Activated naive CD4-positive, alpha-beta T cell treated with anti-CD3 and anti-CD28 coated beads, Interleukin-2, amount 10 ng/mL, durations not matched to agents 7 days and 5 days (primary cell): Measurements from ENCODE around the gene PKIG.

Source experiments
- CTCF ChIA-PET: fragments of 350-600 bp; sonication (Branson Sonifier 250); formaldehyde crosslinking; loops from one replicate; lab custom pipeline; 2021; ENCODE audit warnings: antibody characterized with exemption; lab: Charles Lee
- DNase-seq: peaks from one replicate; pipeline ENCODE4 v3.0.0-alpha.2; 2020
- H3K27ac Mint-ChIP-seq: one replicate; pipeline ENCODE4 v1.8.0; 2021; ENCODE audit warnings: mild to moderate bottlenecking, moderate library complexity, mixed read lengths
- H3K27me3 Mint-ChIP-seq: one replicate; pipeline ENCODE4 v1.8.0; 2021; ENCODE audit warnings: mild to moderate bottlenecking, mixed read lengths
- H3K36me3 Mint-ChIP-seq: one replicate; pipeline ENCODE4 v1.8.0; 2021; ENCODE audit warnings: mixed read lengths
- H3K4me1 Mint-ChIP-seq: one replicate; pipeline ENCODE4 v1.8.0; 2021; ENCODE audit warnings: mixed read lengths
- H3K4me3 Mint-ChIP-seq: one replicate; pipeline ENCODE4 v1.8.0; 2021; ENCODE audit warnings: mild to moderate bottlenecking, moderate library complexity, mixed read lengths
- H3K9me3 Mint-ChIP-seq: one replicate; pipeline ENCODE4 v1.8.0; 2021; ENCODE audit warnings: mixed read lengths

PKIG gene

DNA sequence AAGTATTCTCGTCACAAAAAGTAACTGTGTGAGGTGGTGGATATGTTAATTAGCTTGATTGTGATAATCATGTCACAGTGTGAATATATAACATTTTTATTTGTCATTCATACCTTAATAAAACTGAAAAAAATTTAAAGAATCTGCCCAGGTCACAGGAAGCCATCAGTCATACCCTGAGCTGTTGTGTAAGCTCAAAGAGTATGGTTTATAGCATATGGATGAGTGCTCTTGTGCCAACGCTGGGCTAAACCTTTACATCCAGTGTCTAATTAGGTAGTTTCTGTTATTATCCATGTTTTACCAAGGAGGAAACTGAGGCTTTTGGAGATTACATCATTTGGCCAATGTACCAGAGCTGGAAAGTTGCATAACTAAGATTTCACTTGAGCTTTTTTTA is 11.4 kb downstream of the PKIG start:
- H3K27ac Mint-ChIP-seq, result no peak overlapping the region
- CTCF ChIA-PET, result interaction anchor here (0.5 to 2.2 kb wide), 3 partner anchors 16 to 118 kb away, joined by 4 to 7 read pairs (median 4); partner anchors contain the start of gene TTPAL
- peaks cover 10% of the 10 kb centered on the region for H3K4me1 Mint-ChIP-seq
- H3K27me3 Mint-ChIP-seq, result peaks cover 8% of the 10 kb centered on the region
- H3K4me3 Mint-ChIP-seq, result no peak overlapping the region
- H3K36me3 Mint-ChIP-seq, result no peaks in the 10 kb centered on the region
- DNase-seq, result no peak
- no peaks in the 10 kb centered on the region for H3K9me3 Mint-ChIP-seq

DNA sequence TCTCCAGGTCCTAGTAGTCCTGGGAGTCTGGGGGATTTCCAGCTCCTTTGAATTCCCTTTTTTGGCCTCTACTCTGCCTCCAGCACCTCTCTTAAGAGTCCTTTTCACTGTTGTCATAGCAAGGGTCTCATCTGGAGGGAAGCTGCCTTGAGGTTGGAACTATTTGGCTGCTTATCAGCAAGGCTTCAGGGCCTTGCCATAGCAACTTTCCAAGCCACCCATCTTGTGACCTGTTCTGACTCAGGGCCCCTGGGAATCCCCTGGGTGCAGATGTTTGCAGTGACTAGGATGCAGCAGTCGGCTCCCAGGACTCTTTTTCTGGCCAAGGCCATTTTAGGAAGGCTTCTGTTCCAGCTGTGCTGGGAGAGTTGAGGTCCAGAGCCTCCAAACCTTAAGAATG is 12.4 kb downstream of the PKIG start:
- no peaks in the 10 kb centered on the region for H3K9me3 Mint-ChIP-seq
- H3K4me3 Mint-ChIP-seq, result no peak overlapping the region
- H3K27me3 Mint-ChIP-seq, result peaks cover 8% of the 10 kb centered on the region
- CTCF ChIA-PET, result interaction anchor here (2.2 kb wide), 1 partner anchor 15 kb away, joined by 7 read pairs; no protein-coding TSS in a partner anchor
- H3K4me1 Mint-ChIP-seq, result peaks cover 16% of the 10 kb centered on the region
- DNase-seq, result no peak
- H3K27ac Mint-ChIP-seq, result no peak overlapping the region
- H3K36me3 Mint-ChIP-seq, result no peaks in the 10 kb centered on the region

DNA sequence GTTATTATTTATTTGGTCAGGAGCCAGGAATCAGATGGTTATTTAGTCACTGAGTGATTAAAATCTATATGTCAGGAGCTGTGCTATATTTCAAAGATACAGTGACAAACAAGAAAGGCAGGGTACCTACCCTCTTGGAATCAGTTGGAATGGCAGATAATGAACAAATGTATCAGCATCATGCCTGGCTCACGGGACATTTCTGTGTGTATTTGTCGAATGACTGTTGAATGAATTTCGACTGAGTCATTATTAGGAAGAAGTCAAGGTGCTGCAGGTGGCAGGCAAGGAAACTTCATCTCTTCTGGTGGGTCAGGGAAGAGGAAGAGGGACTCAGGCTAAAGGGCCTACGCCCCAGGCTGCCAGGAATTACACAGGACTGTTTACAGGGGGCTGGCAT is 13.6 kb downstream of the PKIG start:
- no peak for DNase-seq
- no peak overlapping the region for H3K27ac Mint-ChIP-seq
- no peak overlapping the region for H3K4me3 Mint-ChIP-seq
- H3K9me3 Mint-ChIP-seq, result no peaks in the 10 kb centered on the region
- no peaks in the 10 kb centered on the region for H3K36me3 Mint-ChIP-seq
- H3K27me3 Mint-ChIP-seq, result peaks cover 7% of the 10 kb centered on the region
- peaks cover 22% of the 10 kb centered on the region for H3K4me1 Mint-ChIP-seq
- CTCF ChIA-PET, result no interaction called here

DNA sequence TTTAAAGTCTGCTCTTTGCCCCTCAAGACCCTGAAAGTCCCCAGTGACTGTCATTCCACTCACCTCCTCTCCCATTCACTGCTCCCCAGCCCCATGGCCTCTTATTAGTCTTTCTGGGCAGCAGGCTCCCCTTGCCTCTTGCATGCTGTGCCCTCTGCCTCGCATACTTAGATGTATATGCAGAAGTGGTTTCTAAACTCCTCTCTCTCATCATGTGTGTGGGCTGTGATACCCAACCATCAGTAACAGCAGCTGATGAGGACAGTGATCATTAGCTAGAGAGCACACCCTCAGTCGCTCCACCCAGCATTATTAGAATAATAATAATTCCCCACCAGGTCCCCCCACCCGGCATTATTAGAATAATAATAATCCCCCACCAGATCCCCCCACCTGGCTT is 14.5 kb downstream of the PKIG start:
- H3K27me3 Mint-ChIP-seq, result peaks cover 4% of the 10 kb centered on the region
- no peak for DNase-seq
- peaks cover 26% of the 10 kb centered on the region for H3K4me1 Mint-ChIP-seq
- CTCF ChIA-PET, result interaction anchor here (0.6 to 0.8 kb wide), 2 partner anchors 11 to 12 kb away, joined by 3 to 4 read pairs; no protein-coding TSS in a partner anchor
- no peak overlapping the region for H3K4me3 Mint-ChIP-seq
- no peak overlapping the region for H3K27ac Mint-ChIP-seq
- no peaks in the 10 kb centered on the region for H3K9me3 Mint-ChIP-seq
- no peaks in the 10 kb centered on the region for H3K36me3 Mint-ChIP-seq

DNA sequence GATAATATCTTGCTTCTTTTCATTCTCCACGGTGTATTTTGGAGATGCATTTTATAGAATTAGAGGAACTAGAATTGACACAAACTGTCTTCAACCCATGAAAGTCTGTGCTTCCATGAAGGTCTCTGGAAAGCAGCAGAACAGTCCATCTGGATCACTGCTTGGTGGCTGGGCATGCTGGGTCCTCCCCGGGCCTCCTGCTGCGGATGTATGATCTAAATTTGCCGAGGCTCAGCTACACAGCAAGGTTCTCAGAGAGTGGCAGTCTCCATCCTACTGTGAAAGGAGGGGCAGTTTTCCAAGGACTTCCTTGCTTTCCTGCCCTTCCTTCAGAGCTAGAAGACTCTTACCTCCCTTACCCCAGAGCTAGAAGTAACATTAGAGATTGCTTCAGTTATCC is 15.1 kb downstream of the PKIG start:
- CTCF ChIA-PET, result interaction anchor here (0.6 to 2.7 kb wide), 5 partner anchors 11 to 76 kb away, joined by 3 to 25 read pairs (median 3); partner anchors contain the start of gene SERINC3
- H3K27ac Mint-ChIP-seq, result no peak overlapping the region

DNA sequence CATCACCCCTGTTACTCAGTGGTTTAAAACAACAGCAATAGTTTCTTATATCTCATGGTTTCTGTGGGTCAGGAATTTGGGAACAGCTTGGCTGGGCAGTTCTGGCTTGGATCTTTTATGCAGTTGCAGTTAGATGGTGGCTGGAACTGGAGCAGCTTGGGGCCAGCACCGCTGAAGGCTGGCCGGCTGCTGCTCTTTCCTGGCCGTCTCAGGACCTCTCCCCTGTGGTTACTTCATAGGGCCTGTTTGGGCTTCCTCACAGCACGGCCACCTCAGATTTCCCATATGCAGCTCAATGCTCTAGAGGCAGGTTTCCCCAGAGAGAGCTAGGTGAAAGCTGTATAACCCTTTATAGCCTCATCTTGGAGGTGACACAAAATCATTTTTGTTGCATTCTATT is 15.6 kb downstream of the PKIG start:
- H3K9me3 Mint-ChIP-seq, result no peaks in the 10 kb centered on the region
- H3K27me3 Mint-ChIP-seq, result no peaks in the 10 kb centered on the region
- DNase-seq, result no peak
- CTCF ChIA-PET, result interaction anchor here (0.8 to 2.7 kb wide), 8 partner anchors 11 to 381 kb away, joined by 3 to 25 read pairs (median 4); partner anchors contain the start of gene SERINC3
- peaks cover 26% of the 10 kb centered on the region for H3K4me1 Mint-ChIP-seq
- H3K27ac Mint-ChIP-seq, result peak overlapping the region; percentile 74
- H3K36me3 Mint-ChIP-seq, result no peaks in the 10 kb centered on the region
- no peak overlapping the region for H3K4me3 Mint-ChIP-seq

More for the DNA sequence above, 15.1 kb downstream of the PKIG start:
- H3K4me3 Mint-ChIP-seq, result no peak overlapping the region
- H3K36me3 Mint-ChIP-seq, result no peaks in the 10 kb centered on the region
- H3K9me3 Mint-ChIP-seq, result no peaks in the 10 kb centered on the region
- peaks cover 26% of the 10 kb centered on the region for H3K4me1 Mint-ChIP-seq
- DNase-seq, result no peak
- no peaks in the 10 kb centered on the region for H3K27me3 Mint-ChIP-seq

DNA sequence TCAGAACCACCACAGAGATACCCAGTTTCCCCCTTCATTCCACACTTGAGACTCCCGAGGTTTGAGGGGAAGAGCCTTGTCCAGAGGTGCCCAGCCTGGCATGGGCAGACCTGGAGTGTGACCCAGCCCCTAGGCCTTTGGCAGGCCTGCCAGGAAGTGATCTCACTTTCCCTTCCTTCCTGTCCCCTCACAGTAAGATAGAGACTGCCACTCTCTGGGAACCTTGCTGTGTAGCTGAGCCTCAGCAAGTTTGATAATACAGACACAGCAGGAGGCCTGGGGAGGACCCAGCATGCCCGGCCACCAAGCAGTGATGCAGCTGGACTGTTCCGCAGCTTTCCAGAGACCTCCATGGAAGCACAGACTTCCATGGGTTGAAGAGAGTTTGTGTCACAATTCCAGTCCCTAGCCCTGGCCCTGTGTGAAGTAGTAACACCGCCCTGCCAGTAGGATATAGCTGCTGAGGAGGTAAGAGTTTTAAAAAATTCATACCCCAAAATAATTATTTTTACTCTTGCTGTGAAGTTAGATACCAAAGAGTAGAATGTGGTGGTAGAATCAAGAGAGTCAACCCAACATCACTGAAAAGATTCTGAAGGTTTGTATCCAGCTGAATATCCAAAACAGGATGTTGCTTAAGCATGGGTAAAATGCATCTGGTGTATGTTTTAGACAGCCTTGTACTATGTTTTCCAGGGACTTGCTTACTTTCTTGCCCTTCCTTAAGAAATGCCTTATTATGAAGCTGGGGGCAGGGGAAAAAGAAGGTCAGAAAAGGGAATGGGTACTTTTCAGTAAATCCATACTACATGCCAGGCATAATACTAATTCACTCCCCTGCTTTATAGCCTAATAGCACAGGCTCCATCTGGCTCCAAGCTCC is 16.3 kb downstream of the PKIG start:
- CTCF ChIA-PET, result interaction anchor here (0.6 to 2.7 kb wide), 11 partner anchors 11 to 382 kb away, joined by 3 to 25 read pairs (median 3); partner anchors contain the start of genes SERINC3 and TTPAL
- H3K27me3 Mint-ChIP-seq, result no peaks in the 10 kb centered on the region
- no peaks in the 10 kb centered on the region for H3K9me3 Mint-ChIP-seq
- H3K4me1 Mint-ChIP-seq, result peaks cover 26% of the 10 kb centered on the region
- peak overlapping the region; percentile 67 for H3K4me3 Mint-ChIP-seq
- peak; percentile 36 for DNase-seq
- H3K36me3 Mint-ChIP-seq, result no peaks in the 10 kb centered on the region
- H3K27ac Mint-ChIP-seq, result peak overlapping the region; percentile 74

DNA sequence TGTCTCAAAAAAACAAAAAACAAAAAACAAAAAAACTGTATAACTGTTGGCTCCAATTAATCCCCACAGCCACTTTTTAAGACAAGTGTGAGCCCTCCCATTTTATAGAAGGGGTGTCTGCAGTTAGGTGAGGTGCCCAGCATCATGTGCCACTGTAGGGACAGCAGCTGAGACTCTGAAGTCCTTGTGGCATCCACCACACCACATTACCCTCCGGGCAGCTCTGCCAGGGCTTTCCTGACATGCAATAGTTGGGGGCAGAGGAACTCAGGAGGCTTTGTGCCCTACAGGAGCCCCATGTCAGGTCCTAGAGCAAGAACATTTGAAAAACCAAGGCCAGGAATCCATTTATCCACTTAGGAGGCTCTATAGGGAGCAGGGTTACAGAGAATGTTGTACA is 17.3 kb downstream of the PKIG start:
- peaks cover 26% of the 10 kb centered on the region for H3K4me1 Mint-ChIP-seq
- no peak overlapping the region for H3K4me3 Mint-ChIP-seq
- no peaks in the 10 kb centered on the region for H3K27me3 Mint-ChIP-seq

DNA sequence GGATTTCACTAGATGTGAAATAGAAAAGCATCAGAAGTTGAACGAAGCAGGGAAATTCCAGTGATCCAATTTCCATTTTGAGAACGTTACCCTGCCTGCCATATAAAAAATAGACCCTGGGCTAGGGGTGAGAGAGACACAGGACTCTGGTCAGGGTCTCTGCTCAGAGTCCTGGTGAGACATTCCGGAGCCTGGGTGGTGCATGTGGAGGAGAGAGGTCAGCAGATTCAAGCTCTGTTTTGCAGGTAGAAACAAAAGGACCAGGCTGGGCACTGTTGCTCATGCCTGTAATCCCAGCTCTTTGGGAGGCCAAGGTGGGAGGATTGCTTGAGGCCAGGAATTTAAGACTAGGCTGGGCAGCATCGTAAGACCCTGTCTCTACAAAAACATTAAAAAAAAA is 17.9 kb downstream of the PKIG start:
- Mint-ChIP-seq H3K4me1 (peaks cover 26% of the 10 kb centered on the region), H3K27me3 (no peaks in the 10 kb centered on the region), H3K4me3 (no peak overlapping the region), H3K27ac (no peak overlapping the region), H3K9me3 (no peaks in the 10 kb centered on the region), H3K36me3 (no peaks in the 10 kb centered on the region)
- CTCF ChIA-PET, result interaction anchor here (0.6 to 1.0 kb wide), 3 partner anchors 9 to 233 kb away, joined by 3 to 6 read pairs (median 4); no protein-coding TSS in a partner anchor
- no peak for DNase-seq

More for the DNA sequence above, 17.3 kb downstream of the PKIG start:
- DNase-seq, result no peak
- Mint-ChIP-seq H3K9me3 (no peaks in the 10 kb centered on the region), H3K36me3 (no peaks in the 10 kb centered on the region), H3K27ac (no peak overlapping the region)
- CTCF ChIA-PET, result interaction anchor here (1.0 to 2.7 kb wide), 3 partner anchors 10 to 383 kb away, joined by 3 to 25 read pairs (median 5); no protein-coding TSS in a partner anchor

DNA sequence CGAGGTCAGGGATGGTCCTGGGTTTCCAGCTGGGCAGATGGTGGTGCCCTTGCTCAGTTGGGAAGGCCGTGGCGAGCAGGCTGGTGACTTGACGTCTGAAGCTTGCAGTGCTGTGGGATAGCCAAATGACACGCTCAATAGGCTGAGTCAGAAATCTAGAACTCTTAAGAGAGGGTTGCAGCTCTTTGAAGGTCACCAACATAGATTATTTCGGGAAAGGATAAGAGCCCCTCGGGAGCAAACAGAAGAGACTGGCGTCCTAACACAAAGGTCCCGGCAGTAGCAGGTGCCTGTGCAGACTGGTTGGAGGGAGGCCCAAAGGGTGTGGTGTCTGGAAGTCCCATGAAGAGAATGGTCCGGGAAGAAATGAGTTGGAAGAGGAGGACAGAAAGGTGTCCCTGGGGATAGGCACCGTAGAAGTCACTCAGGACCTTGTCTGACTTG is 18.4 kb downstream of the PKIG start:
- CTCF ChIA-PET, result interaction anchor here (0.6 to 0.9 kb wide), 2 partner anchors 8 to 233 kb away, joined by 4 to 6 read pairs; no protein-coding TSS in a partner anchor
- Mint-ChIP-seq H3K9me3 (no peaks in the 10 kb centered on the region), H3K36me3 (no peaks in the 10 kb centered on the region), H3K4me1 (peaks cover 26% of the 10 kb centered on the region), H3K4me3 (no peak overlapping the region), H3K27ac (no peak overlapping the region), H3K27me3 (no peaks in the 10 kb centered on the region)
- DNase-seq, result no peak

DNA sequence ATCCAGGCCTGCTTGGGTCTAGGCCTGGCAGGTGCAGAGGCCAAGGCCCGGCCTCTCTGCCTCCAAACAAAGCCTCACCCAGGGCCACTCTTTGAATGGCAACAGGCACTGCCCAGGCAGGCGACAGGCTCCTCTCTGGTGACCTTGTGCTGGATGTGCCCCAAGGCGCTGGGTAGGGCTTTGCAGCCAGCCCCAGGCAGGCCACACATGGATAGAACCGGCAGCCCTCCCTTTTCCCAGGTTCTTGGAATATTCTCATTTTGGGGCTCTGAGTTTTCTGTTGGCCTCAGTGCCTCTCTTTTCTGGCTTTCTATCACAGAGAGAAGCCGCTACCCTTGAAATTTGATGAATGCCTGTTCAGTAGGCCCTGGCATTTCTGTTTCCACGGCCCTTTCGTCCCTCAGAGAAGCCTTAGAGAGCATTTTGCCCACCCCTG is 18.9 kb downstream of the PKIG start:
- H3K27ac Mint-ChIP-seq, result no peak overlapping the region
- CTCF ChIA-PET, result no interaction called here
- no peak for DNase-seq
- H3K4me1 Mint-ChIP-seq, result peaks cover 26% of the 10 kb centered on the region
- H3K36me3 Mint-ChIP-seq, result no peaks in the 10 kb centered on the region
- H3K4me3 Mint-ChIP-seq, result no peak overlapping the region
- no peaks in the 10 kb centered on the region for H3K27me3 Mint-ChIP-seq
- no peaks in the 10 kb centered on the region for H3K9me3 Mint-ChIP-seq

DNA sequence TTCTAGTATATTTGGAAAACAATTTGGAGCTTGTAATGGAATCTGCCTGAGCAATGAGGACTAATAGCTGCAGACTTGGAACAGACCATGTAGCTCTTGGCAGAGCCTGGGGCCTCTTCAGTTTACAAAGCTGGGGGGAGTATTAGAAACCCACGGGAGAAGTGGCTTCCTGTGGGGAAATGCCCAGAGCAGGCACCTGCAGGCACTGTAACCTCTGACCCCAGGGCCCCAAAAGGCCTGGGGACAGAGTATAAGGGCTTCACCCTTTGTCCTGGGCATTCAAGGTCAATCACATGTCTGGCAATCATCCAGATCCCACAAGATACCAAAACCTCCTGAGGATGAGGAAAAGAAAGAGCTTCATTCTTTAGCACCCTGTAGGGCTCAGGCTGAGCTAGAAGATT is 19.4 kb downstream of the PKIG start:
- Mint-ChIP-seq H3K4me3 (no peak overlapping the region), H3K9me3 (no peaks in the 10 kb centered on the region), H3K36me3 (no peaks in the 10 kb centered on the region), H3K27ac (no peak overlapping the region), H3K4me1 (peaks cover 26% of the 10 kb centered on the region), H3K27me3 (no peaks in the 10 kb centered on the region)
- no peak for DNase-seq
- CTCF ChIA-PET, result interaction anchor here (0.6 to 0.7 kb wide), 4 partner anchors 9 to 437 kb away, joined by 3 to 5 read pairs (median 3); no protein-coding TSS in a partner anchor

DNA sequence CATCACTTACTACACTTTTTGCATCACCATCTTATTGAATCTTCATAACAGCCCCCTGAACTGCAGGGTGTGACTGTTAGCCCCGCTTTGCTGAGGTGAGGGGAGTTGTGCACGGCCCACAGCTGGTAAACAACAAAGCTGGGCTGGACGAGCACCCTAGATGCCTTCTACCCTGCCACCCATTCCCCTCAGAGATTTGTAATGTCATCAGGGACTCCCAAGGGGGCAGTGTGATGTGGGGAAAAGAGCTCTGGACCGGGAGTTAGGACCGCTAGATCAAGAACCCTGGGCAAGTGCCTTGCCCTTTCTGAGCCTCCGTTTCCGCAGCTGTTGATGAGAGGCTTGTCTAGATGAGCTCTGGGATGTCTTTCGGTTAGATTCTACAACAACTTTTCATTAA is 20.9 kb downstream of the PKIG start:
- H3K27me3 Mint-ChIP-seq, result no peaks in the 10 kb centered on the region
- peaks cover 21% of the 10 kb centered on the region for H3K4me1 Mint-ChIP-seq
- no peak overlapping the region for H3K27ac Mint-ChIP-seq
- H3K9me3 Mint-ChIP-seq, result no peaks in the 10 kb centered on the region
- H3K36me3 Mint-ChIP-seq, result no peaks in the 10 kb centered on the region
- no peak overlapping the region for H3K4me3 Mint-ChIP-seq
- DNase-seq, result no peak
- CTCF ChIA-PET, result interaction anchor here (0.6 to 1.5 kb wide), 3 partner anchors 80 to 213 kb away, joined by 3 read pairs; no protein-coding TSS in a partner anchor

DNA sequence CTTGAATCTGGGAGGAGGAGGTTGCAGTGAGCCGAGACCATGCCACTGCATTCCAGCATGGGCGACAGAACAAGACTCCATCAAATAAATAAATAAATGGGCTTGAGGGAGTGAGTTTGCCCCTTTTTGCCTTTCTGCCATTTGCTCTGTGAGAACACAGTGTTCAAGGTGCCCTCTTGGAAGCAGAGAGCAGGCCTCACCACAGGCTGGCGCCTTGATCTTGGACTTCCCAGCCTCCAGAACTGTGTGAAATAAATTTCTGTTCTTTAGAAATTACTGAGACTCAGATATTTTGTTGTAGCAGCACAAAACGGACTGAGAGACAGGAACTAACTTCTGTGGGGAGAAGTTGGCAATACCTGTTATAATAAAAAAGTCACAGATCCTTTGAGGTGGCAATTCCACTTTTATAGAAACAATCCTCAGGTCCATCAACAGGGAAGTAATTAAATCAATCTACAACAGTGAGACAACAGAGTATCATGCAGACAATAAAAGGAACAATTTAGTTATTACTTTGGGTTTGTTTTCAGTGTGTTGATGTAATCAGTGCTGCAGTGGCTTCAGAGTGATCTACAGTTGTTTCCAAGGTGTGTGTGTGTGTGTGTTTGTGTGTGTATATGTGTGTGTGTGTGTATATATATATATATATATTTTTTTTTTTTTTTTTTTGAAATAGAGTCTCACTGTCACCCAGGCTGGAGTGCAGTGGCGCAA is 24.5 kb downstream of the PKIG start:
- CTCF ChIA-PET, result no interaction called here
- Mint-ChIP-seq H3K4me3 (no peak overlapping the region), H3K36me3 (no peaks in the 10 kb centered on the region), H3K27me3 (no peaks in the 10 kb centered on the region), H3K9me3 (no peaks in the 10 kb centered on the region), H3K4me1 (peaks cover 19% of the 10 kb centered on the region), H3K27ac (no peak overlapping the region)
- no peak for DNase-seq
